Stimulated activated CD4-positive, alpha-beta T cell treated with anti-CD3 and anti-CD28 coated beads, Interleukin-1b, Interleukin-23, amount 100 ng/mL, for 4 hours (primary cell): ENCODE measurements around the gene TPPP3.
"Not testable (repeated sequence)": the region's sequence is repeated elsewhere in the genome, so short reads cannot be mapped to it uniquely, and the experiment has no call there.

Experiments
- DNase-seq, 2 donors: peaks; one replicate each; pipeline ENCODE4 v3.0.0-alpha.2; 2020; ENCODE audit warnings: low read depth in 2 of 2

Gene TPPP3

GRCh38 chr16:67390816-67391423, 2.4 kb downstream of the TPPP3 start:
- DNase-seq: no peak

GRCh38 chr16:67389911-67390815, 3.1 kb downstream of the TPPP3 start:
- DNase-seq: no peak

DNA sequence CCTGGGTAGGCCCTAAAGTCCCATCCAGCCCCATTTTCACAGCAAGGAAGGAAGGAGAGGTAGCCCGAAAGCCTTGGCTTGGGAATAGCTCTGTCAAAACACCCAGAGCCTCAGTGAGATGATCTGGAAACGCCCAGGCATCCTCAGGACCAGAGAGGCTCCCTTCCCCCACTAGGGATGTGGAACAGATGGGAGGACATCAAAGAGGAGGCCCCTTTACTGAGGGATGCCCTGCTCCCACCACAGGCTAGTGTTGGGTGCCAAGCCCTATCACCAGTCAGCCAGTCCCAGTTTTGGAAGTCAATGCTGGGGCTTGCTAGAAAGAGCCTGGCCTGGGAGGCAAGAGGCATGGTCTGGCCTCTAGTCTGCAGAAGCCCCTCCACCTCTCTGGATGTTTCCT, 4.7 kb downstream of the TPPP3 start:
- DNase-seq: no peak

- DNase-seq: no peak
Observed at GRCh38 chr16:67388191-67388590, 5.1 kb downstream of the TPPP3 start.

GRCh38 chr16:67387479-67388079, 5.7 kb downstream of the TPPP3 start:
- no peak for DNase-seq

- DNase-seq: no peak
Observed at GRCh38 chr16:67386861-67387455, 6.3 kb downstream of the TPPP3 start.

GRCh38 chr16:67384778-67385510, 8.4 kb downstream of the TPPP3 start:
- no peak for DNase-seq

GRCh38 chr16:67383284-67383683, 10.0 kb downstream of the TPPP3 start:
- no peak for DNase-seq

DNA sequence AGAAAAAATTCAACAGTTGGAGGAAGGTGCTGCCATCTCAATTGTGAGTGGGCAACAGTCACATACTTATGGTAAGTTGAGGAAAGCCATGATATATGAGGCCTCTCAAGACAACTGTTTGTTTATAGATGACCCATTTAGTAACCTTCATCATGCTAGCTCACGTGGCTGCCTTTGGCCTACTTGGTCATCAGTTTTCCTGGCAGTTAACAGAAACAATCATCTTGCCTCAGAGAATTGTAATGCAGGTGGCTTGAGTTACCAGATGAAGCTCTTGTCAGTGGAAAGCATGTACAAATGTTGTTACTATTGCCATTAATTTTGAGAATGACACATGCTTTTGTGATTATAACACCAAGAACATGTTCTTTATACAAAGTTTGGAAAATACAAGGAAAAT, 14.7 kb downstream of the TPPP3 start:
- DNase-seq: no peak

DNA sequence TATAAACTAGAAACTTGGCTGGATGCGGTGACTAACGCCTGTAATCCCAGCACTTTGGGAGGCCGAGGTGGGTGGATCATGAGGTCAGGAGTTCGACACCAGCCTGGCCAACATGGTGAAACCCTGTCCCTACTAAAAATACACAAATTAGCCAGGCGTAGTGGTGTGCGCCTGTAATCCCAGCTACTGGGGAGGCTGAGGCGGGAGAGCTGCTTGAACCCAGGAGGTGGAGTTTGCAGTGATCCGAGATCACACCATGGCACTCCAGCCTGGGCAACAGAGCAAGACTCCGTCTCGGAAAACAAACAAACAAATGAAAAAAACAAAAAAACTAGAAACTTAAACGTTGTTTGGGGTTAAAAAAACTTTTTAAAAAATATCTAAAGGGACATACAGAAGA, 17.3 kb downstream of the TPPP3 start:
- not testable (repeated sequence) for DNase-seq

DNA sequence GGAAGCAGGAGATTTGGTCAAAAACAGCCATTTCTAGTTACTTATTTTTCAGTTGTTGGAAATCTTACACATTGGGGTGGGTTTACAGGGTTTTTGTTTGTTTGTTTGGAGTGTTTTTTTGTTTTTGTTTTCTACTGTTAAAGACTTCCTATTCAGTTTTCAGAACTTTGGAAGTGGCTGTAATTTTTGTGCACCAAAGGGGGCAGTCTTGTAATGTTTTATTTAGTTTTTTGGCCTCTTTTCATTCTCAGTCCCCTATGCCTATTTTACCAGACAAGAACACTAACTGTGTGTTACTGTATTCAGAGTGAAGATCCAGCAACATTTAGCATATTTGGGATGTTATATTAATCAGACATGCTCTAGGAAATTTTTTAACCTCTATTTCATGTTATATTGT, 20.6 kb downstream of the TPPP3 start:
- DNase-seq: no peak

GRCh38 chr16:67370661-67371060, 22.6 kb downstream of the TPPP3 start:
- DNase-seq: no peak

DNA sequence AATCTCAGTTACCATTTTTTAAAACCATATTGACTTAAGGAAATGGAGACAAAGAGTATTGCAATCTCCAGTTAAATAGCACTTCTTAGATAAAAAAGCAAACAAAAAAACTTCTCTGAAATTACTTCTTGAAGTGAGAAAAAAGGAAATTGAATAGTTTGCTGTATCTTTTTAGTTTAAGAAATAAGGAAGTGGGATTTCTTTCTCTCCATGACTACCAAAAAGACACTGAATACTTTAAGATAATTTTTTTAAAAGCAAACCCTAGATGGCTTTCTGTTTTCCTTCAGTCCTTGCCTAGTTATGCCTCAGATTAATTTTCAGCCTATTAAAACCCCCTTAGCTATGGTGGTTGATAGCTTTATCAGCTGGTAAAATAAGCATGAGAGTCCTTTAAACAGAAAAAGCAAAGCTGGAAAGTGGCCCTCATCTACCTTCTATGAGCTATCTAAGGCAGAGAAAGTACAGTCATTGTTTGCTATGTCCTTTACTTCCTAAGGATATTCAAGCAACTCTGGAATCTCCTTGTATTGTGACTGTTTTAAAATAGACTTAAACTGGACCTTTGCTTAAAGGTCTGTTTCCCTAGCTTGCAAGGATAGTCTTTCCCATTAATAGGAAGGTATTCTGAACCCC, 28.6 kb downstream of the TPPP3 start:
- DNase-seq: no peak

- DNase-seq: no peak
Observed at GRCh38 chr16:67361038-67361437, 32.3 kb downstream of the TPPP3 start.

DNA sequence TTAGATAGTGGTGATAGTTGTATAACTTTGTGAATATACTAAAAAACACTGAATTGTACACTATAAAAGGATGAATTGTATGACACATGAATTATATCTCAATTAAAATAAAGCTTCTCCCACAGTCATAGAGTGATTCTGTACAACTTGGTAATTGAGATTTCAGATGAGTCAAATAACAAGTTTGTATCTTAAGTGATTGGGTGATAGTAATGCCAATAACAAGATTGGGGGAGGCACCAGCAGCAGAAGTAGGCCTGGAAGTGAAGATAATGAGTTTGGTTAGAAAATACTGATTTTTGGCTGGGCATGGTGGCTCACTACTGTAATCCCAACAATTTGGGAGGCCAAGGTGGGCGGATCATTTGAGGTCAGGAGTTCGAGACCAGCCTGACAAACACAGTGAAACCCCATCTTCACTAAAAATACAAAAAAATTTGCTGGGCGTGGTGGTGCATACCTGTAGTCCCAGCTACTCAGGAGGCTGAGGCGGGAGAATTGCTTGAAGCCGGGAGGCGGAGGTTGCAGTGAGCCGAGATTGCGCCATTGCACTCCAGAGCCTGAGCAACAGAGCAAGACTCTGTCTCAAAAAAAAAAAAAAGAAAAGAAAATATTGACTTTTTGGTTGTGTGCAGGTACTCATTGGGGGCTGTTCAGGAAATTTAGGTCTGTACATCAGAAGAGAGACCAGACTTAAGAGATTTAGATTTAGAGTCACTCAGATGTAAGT, 33.6 kb downstream of the TPPP3 start:
- not testable (repeated sequence) for DNase-seq

GRCh38 chr16:67357561-67357960, 35.7 kb downstream of the TPPP3 start:
- no peak for DNase-seq

- no peak for DNase-seq
Observed at GRCh38 chr16:67356396-67356795, 36.9 kb downstream of the TPPP3 start.

DNA sequence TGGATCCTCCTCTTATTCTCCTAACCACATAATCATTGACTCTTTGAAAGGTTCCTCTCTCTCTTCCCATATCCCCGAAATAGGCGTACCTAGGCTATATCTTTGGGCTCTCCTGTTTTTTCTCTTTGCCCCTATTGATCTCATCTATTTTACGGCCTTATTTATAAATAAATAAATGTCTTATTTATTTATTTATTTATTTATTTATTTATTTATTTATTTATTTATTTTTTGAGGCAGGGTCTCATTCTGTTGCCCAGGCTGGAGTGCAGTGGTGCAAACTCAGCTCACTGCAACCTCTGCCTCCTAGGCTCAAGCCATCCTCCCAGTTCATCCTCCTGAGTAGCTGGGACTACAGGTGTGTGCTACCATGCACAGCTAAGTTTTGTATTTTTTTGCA, 40.8 kb downstream of the TPPP3 start:
- not testable (repeated sequence) for DNase-seq

- no peak for DNase-seq
Observed at GRCh38 chr16:67350324-67350723, 43.0 kb downstream of the TPPP3 start.

DNA sequence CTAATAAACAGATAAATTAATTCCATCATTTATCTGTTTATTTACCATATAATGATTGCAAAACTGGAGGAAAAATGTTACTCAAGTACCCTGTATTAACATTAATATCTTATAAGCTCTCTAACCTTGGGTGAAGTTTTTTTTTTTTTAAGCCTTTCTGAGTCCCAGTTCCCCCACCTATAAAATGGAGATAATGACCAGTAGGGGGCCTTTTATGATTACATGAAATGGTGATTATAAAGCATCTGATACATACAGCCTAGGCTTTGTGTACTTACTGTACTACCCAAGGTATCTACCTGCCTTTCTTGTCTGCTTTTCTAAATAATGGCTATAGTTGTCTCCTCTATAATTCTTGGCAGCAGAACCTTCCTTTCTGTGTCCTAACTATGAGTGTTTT, 44.1 kb downstream of the TPPP3 start:
- DNase-seq: no peak

DNA sequence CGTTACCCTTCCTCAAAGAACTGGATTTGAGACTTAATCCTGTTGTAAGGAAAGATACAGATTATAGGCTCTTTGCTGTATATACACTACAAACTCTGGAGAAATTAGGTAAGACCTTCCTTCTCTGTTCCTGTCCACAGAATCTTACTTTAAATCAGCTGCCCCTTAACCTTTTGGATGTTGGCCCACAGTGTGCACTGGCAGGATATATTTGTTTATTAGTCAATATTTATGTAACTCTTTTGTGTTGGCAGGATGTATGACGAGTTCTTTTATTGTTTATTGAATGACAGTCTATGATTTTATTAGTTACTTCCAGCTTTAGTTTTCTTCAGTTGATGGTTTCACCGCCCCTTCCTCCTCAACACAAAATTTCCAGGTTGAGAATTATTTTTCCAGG, 47.0 kb downstream of the TPPP3 start:
- no peak for DNase-seq
